IMR-90 (cell line): ENCODE measurements around the gene GSTK1. TPM values are rescaled to one million over a fixed set of nuclear protein-coding genes. Genes with fewer than 3 reads are reported as not detected.

ENCODE experiments used
- ATAC-seq: fragments of 200-7000 bp; cut with Tn5 transposase; 2 replicates; pipeline ENCODE4 v1.9.1; 2020; ENCODE audit warnings: low read depth, mild to moderate bottlenecking, moderate library complexity
- BruUV-seq: library from RNA; stranded (reverse); fragments of 400-500 nt; replicated peaks from 2 replicates; lab custom pipeline; 2021; lab: Mats Ljungman, UMichigan
- CTCF ChIA-PET: fragments of 300-600 bp; formaldehyde crosslinking; extraction: SDS; loops from one replicate; lab custom pipeline; 2021; ENCODE audit warnings: antibody characterized with exemption; lab: Yijun Ruan, JAX
- POLR2A ChIA-PET: fragments of 300-600 bp; sonication (Branson Sonifier 250); formaldehyde crosslinking; loops from one replicate; lab custom pipeline; 2022; ENCODE audit warnings: antibody characterized with exemption; ENCODE audit not compliant: unreplicated experiment; lab: Charles Lee
- DNase-seq: peaks from one replicate; pipeline ENCODE4 v3.0.0; 2013
- H2AFZ ChIP-seq: replicated peaks from 2 replicates; pipeline ENCODE3; 2013; ENCODE audit warnings: low read length, mild to moderate bottlenecking; ENCODE audit not compliant: poor library complexity
- H2AK5ac ChIP-seq: 2 replicates; pipeline ENCODE4 v1.6.1; 2013; ENCODE audit warnings: low read depth, low read length, inconsistent platforms
- H2AK9ac ChIP-seq: replicated peaks from 2 replicates; pipeline ENCODE3; 2013; ENCODE audit warnings: mild to moderate bottlenecking, low read depth, low read length, moderate library complexity; ENCODE audit not compliant: poor library complexity
- H2BK120ac ChIP-seq: 2 replicates; pipeline ENCODE4 v1.6.1; 2013; ENCODE audit warnings: low read depth, low read length, inconsistent platforms
- H2BK15ac ChIP-seq: 3 replicates; pipeline ENCODE4 v1.6.1; 2013; ENCODE audit warnings: low read depth, low read length, inconsistent platforms
- H2BK20ac ChIP-seq: 2 replicates; pipeline ENCODE4 v1.6.1; 2013; ENCODE audit warnings: low read depth, mild to moderate bottlenecking, inconsistent platforms, low read length, moderate library complexity
- H2BK5ac ChIP-seq: 2 replicates; pipeline ENCODE4 v1.6.1; 2013; ENCODE audit warnings: mild to moderate bottlenecking, low read depth, low read length, inconsistent platforms; ENCODE audit not compliant: poor library complexity, severe bottlenecking
- H3K14ac ChIP-seq: replicated peaks from 2 replicates; pipeline ENCODE4 v1.6.1; 2013; ENCODE audit warnings: low read depth, low read length, inconsistent platforms
- H3K18ac ChIP-seq: 2 replicates; pipeline ENCODE4 v1.6.1; 2013; ENCODE audit warnings: low read depth, low read length, control low read depth
- H3K23ac ChIP-seq: 2 replicates; pipeline ENCODE4 v1.6.1; 2013; ENCODE audit warnings: low read depth, low read length, inconsistent platforms
- H3K27ac ChIP-seq: 2 replicates; pipeline ENCODE4 v1.5.1; 2013; ENCODE audit warnings: mild to moderate bottlenecking, control low read depth, low read length; ENCODE audit not compliant: insufficient read depth
- H3K27me3 ChIP-seq: 2 replicates; pipeline ENCODE4 v1.6.1; 2013; ENCODE audit warnings: low read length; ENCODE audit not compliant: control insufficient read depth, insufficient read depth
- H3K36me3 ChIP-seq: 2 replicates; pipeline ENCODE4 v1.6.1; 2013; ENCODE audit warnings: low read length, mixed read lengths; ENCODE audit not compliant: control insufficient read depth, insufficient read depth
- H3K4ac ChIP-seq: 2 replicates; pipeline ENCODE4 v1.6.1; 2013; ENCODE audit warnings: low read depth, low read length, inconsistent platforms
- H3K4me1 ChIP-seq: 2 replicates; pipeline ENCODE4 v1.6.1; 2013; ENCODE audit warnings: low read length, mixed read lengths; ENCODE audit not compliant: control insufficient read depth, insufficient read depth
- H3K4me2 ChIP-seq: 2 replicates; pipeline ENCODE4 v1.6.1; 2013; ENCODE audit warnings: low read depth, mild to moderate bottlenecking, control low read depth, low read length, moderate library complexity
- H3K4me3 ChIP-seq: 2 replicates; pipeline ENCODE4 v1.5.1; 2013; ENCODE audit warnings: low read depth, mild to moderate bottlenecking, control low read depth, low read length, moderate library complexity; ENCODE audit not compliant: insufficient read depth
- H3K56ac ChIP-seq: 2 replicates; pipeline ENCODE4 v1.6.1; 2013; ENCODE audit warnings: low read length, inconsistent platforms; ENCODE audit not compliant: insufficient read depth; ENCODE audit errors: extremely low read depth
- H3K79me1 ChIP-seq, 2 experiments: 2 replicates each; pipeline ENCODE4 v1.6.1; 2013; ENCODE audit warnings: low read length in 2 of 2, inconsistent platforms in 1 of 2, low read depth in 1 of 2
- H3K9ac ChIP-seq: 2 replicates; pipeline ENCODE4 v1.6.1; 2013; ENCODE audit warnings: low read depth, low read length, control low read depth
- H3K9me1 ChIP-seq: 2 replicates; pipeline ENCODE4 v1.6.1; 2013; ENCODE audit warnings: low read length, inconsistent platforms; ENCODE audit not compliant: insufficient read depth
- H3K9me3 ChIP-seq: 2 replicates; pipeline ENCODE4 v1.6.1; 2013; ENCODE audit warnings: low read length; ENCODE audit not compliant: control insufficient read depth, insufficient read depth
- H4K20me1 ChIP-seq: 2 replicates; pipeline ENCODE4 v1.6.1; 2013; ENCODE audit warnings: low read length, inconsistent platforms; ENCODE audit not compliant: insufficient read depth
- H4K5ac ChIP-seq: 2 replicates; pipeline ENCODE4 v1.6.1; 2013; ENCODE audit warnings: mild to moderate bottlenecking, low read depth, low read length, control low read depth
- H4K8ac ChIP-seq, 2 experiments: 2 replicates each; pipeline ENCODE4 v1.6.1; 2013; ENCODE audit warnings: low read depth in 2 of 2, low read length in 2 of 2, control low read depth in 1 of 2, inconsistent platforms in 1 of 2
- H4K91ac ChIP-seq: 2 replicates; pipeline ENCODE4 v1.6.1; 2013; ENCODE audit warnings: low read depth, low read length, inconsistent platforms; ENCODE audit not compliant: insufficient read depth
- BHLHE40 ChIP-seq: fragments of 150-350 bp; IDR thresholded peaks from 2 replicates; pipeline ENCODE4 v1.6.1; 2016; ENCODE audit warnings: mild to moderate bottlenecking, low read depth, low read length
- CEBPB ChIP-seq: IDR thresholded peaks from 2 replicates; pipeline ENCODE4 v1.6.1; 2012; ENCODE audit warnings: low read depth, low read length, improper control_type of control experiment
- CHD1 ChIP-seq: IDR thresholded peaks from 2 replicates; pipeline ENCODE4 v1.6.1; 2012; ENCODE audit warnings: low read depth, low read length, improper control_type of control experiment
- FOS ChIP-seq: fragments of 150-350 bp; IDR thresholded peaks from 2 replicates; pipeline ENCODE4 v1.6.1; 2016; ENCODE audit warnings: low read depth, low read length
- MAFK ChIP-seq: IDR thresholded peaks from 2 replicates; pipeline ENCODE4 v1.6.1; 2012; ENCODE audit warnings: low read depth, low read length, improper control_type of control experiment
- MAZ ChIP-seq: IDR thresholded peaks from 2 replicates; pipeline ENCODE4 v1.6.1; 2012; ENCODE audit warnings: low read depth, mild to moderate bottlenecking, low read length, improper control_type of control experiment, moderate library complexity, borderline replicate concordance
- MXI1 ChIP-seq: IDR thresholded peaks from 2 replicates; pipeline ENCODE4 v1.6.1; 2012; ENCODE audit warnings: low read depth, mild to moderate bottlenecking, low read length, moderate library complexity, borderline replicate concordance
- NFE2L2 ChIP-seq: fragments of 150-350 bp; IDR thresholded peaks from 2 replicates; pipeline ENCODE4 v1.6.1; 2016; ENCODE audit warnings: low read depth, mild to moderate bottlenecking, low read length
- POLR2A ChIP-seq: IDR thresholded peaks from 2 replicates; pipeline ENCODE4 v1.6.1; 2012; ENCODE audit warnings: mild to moderate bottlenecking, low read depth, low read length
- RAD21 ChIP-seq: IDR thresholded peaks from 2 replicates; pipeline ENCODE4 v1.6.1; 2012; ENCODE audit warnings: low read length, improper control_type of control experiment
- RCOR1 ChIP-seq: IDR thresholded peaks from 2 replicates; pipeline ENCODE4 v1.6.1; 2012; ENCODE audit warnings: mild to moderate bottlenecking, low read length, improper control_type of control experiment; ENCODE audit not compliant: insufficient replicate concordance
- RFX5 ChIP-seq: IDR thresholded peaks from 2 replicates; pipeline ENCODE4 v1.8.0; 2012; ENCODE audit warnings: low read depth, mild to moderate bottlenecking, low read length, moderate library complexity
- SMC3 ChIP-seq: fragments of 150-350 bp; IDR thresholded peaks from 2 replicates; pipeline ENCODE4 v1.6.1; 2016; ENCODE audit warnings: low read depth, mild to moderate bottlenecking, antibody characterized with exemption, low read length, moderate library complexity
- WGBS, 2 experiments: methylation state at CpG; one replicate each; pipeline versions ENCODE4 v1.1.5 to v1.1.7; 2013; ENCODE audit warnings: missing lambda C conversion rate in 2 of 2; ENCODE audit not compliant: insufficient read length in 1 of 2; ENCODE audit errors: extremely low coverage in 2 of 2; 5-methylcytosine and 5-hydroxymethylcytosine counted together
- dilution Hi-C: fragments of 300-500 bp; cut with HindIII; formaldehyde crosslinking; loops from one replicate; pipeline ENCODE4 v1.14.3; 2018; ENCODE audit warnings: low sequenced_read_pairs; ENCODE audit not compliant: unreplicated experiment
- in situ Hi-C: fragments of 300-500 bp; cut with MboI; formaldehyde crosslinking; loops from 3 replicates; pipeline ENCODE4 v1.14.3; 2019; ENCODE audit warnings: low sequenced_read_pairs, inconsistent platforms, mixed read lengths
- intact Hi-C: fragments of 100-400 bp; cut with micrococcal nuclease; formaldehyde crosslinking; loops from 2 replicates; pipeline ENCODE4 v1.10.0; 2022
- polyA plus RNA-seq, 3 experiments: library from polyadenylated mRNA; depleted of rRNA; stranded (reverse); fragments of >200 nt; gene quantifications; 2 replicates each; pipeline ENCODE4 v1.2.3, GENCODE V29; 2012; ENCODE audit warnings: low replicate concordance in 1 of 3
- total RNA-seq: library from RNA; depleted of rRNA; stranded (reverse); fragments of >200 nt; gene quantifications from 2 replicates; pipeline ENCODE4 v1.2.3, GENCODE V29; 2012
- TF ChIP-seq, protein P1 (sequence below): conservative IDR thresholded peaks from 2 replicates; pipeline ENCODE4 v1.5.1; 2012; ENCODE audit warnings: mild to moderate bottlenecking, low read depth, low read length, improper control_type of control experiment
- TF ChIP-seq, protein P2 (sequence below): fragments of 150-350 bp; IDR thresholded peaks from 2 replicates; pipeline ENCODE4 v1.6.1; 2017; ENCODE audit warnings: mild to moderate bottlenecking, antibody characterized with exemption, low read length, low read depth
- TF ChIP-seq, protein P3 (sequence below): fragments of 150-350 bp; IDR thresholded peaks from 2 replicates; pipeline ENCODE4 v1.6.1; 2016; ENCODE audit warnings: low read depth, mild to moderate bottlenecking, low read length, moderate library complexity, borderline replicate concordance

The GSTK1 gene
- total and polyA plus RNA-seq, 2 of the 4 experiments (the other 2 are of a cell fraction) = 64.9 to 111 TPM

DNA sequence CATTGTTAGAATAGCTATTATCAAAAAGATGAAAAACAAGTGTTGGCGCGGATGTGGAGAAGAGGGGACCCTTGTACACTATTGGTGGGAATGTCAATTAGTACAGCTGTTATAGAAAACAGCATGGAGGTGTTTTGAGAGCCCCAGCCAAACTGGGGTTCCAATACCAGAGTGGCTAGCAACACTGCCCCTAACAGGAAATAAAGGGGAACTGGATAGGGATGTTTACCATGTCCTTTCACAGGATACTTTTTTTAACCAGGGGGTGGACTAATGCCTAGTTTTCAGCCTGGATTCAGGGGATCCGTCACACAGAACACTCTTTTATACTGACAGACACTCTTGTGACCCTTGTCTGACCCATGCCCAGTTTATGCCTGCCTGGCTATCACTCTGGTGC lies 6.9 kb upstream of the GSTK1 start:
- no peak for TF ChIP-seq FOS
- no peak for TF ChIP-seq RAD21
- TF ChIP-seq MAFK = no peak
- TF ChIP-seq RFX5 = no peak
- TF ChIP-seq SMC3 = no peak
- TF ChIP-seq CEBPB = no peak
- TF ChIP-seq, protein P1, sequence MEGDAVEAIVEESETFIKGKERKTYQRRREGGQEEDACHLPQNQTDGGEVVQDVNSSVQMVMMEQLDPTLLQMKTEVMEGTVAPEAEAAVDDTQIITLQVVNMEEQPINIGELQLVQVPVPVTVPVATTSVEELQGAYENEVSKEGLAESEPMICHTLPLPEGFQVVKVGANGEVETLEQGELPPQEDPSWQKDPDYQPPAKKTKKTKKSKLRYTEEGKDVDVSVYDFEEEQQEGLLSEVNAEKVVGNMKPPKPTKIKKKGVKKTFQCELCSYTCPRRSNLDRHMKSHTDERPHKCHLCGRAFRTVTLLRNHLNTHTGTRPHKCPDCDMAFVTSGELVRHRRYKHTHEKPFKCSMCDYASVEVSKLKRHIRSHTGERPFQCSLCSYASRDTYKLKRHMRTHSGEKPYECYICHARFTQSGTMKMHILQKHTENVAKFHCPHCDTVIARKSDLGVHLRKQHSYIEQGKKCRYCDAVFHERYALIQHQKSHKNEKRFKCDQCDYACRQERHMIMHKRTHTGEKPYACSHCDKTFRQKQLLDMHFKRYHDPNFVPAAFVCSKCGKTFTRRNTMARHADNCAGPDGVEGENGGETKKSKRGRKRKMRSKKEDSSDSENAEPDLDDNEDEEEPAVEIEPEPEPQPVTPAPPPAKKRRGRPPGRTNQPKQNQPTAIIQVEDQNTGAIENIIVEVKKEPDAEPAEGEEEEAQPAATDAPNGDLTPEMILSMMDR = no peak
- TF ChIP-seq, protein P2, sequence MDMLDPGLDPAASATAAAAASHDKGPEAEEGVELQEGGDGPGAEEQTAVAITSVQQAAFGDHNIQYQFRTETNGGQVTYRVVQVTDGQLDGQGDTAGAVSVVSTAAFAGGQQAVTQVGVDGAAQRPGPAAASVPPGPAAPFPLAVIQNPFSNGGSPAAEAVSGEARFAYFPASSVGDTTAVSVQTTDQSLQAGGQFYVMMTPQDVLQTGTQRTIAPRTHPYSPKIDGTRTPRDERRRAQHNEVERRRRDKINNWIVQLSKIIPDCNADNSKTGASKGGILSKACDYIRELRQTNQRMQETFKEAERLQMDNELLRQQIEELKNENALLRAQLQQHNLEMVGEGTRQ = no peak
- TF ChIP-seq MAZ = no peak
- TF ChIP-seq, protein P3, sequence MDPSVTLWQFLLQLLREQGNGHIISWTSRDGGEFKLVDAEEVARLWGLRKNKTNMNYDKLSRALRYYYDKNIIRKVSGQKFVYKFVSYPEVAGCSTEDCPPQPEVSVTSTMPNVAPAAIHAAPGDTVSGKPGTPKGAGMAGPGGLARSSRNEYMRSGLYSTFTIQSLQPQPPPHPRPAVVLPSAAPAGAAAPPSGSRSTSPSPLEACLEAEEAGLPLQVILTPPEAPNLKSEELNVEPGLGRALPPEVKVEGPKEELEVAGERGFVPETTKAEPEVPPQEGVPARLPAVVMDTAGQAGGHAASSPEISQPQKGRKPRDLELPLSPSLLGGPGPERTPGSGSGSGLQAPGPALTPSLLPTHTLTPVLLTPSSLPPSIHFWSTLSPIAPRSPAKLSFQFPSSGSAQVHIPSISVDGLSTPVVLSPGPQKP = no peak
- TF ChIP-seq POLR2A = no peak
- no peak for TF ChIP-seq BHLHE40
- TF ChIP-seq CHD1 = no peak
- no peak for TF ChIP-seq NFE2L2
- TF ChIP-seq MXI1 = no peak
- TF ChIP-seq RCOR1 = no peak
- no peaks in the 10 kb centered on the region for H3K79me1 ChIP-seq
- H2BK120ac ChIP-seq = no peak overlapping the region
- H2AK9ac ChIP-seq = no peak overlapping the region
- no peak overlapping the region for H2AFZ ChIP-seq
- H3K27me3 ChIP-seq = no peaks in the 10 kb centered on the region; the same call in 1 of the 2 replicates
- ChIA-PET POLR2A (no interaction called here), CTCF (interaction anchor here (2.5 kb wide), 1 partner anchor 16 kb away, joined by 6 read pairs; no protein-coding TSS in a partner anchor)
- no peak overlapping the region for H3K4ac ChIP-seq
- H4K8ac ChIP-seq = no peak overlapping the region
- DNase-seq = no peak
- no peak overlapping the region for H4K91ac ChIP-seq
- no peak overlapping the region for H3K18ac ChIP-seq
- H2BK15ac ChIP-seq = no peak overlapping the region
- H3K9ac ChIP-seq = no peak overlapping the region
- no CpG with 5 or more reads among the region's 3 CpGs for WGBS, 2 experiments
- in situ Hi-C loops (no loop called here), dilution Hi-C loops (no loop called here), intact Hi-C loops (loop anchor here (5.0 kb wide), 1 partner anchor 156 kb away; no protein-coding TSS in a partner anchor)
- no peaks in the 10 kb centered on the region for H3K9me3 ChIP-seq
- H2BK20ac ChIP-seq = no peak overlapping the region
- no peak overlapping the region for H4K5ac ChIP-seq
- H3K4me1 ChIP-seq = no peaks in the 10 kb centered on the region; the same call in 1 of the 2 replicates
- no peaks in the 10 kb centered on the region for H4K20me1 ChIP-seq
- no TSS peak for BruUV-seq
- no peaks in the 10 kb centered on the region for H3K9me1 ChIP-seq
- no peak for ATAC-seq
- H3K23ac ChIP-seq = no peak overlapping the region
- H3K4me3 ChIP-seq = no peak overlapping the region
- no peak overlapping the region for H3K14ac ChIP-seq
- no peak overlapping the region for H3K56ac ChIP-seq
- no peak overlapping the region for H2BK5ac ChIP-seq
- H2AK5ac ChIP-seq = no peak overlapping the region
- no peak overlapping the region for H3K4me2 ChIP-seq
- no peak overlapping the region for H3K27ac ChIP-seq
- no peaks in the 10 kb centered on the region for H3K36me3 ChIP-seq
